Retinal pigment epithelial cell (primary cell): ENCODE data around the gene KDM6B.

Experiments used
- DNase-seq: peaks from one replicate; pipeline ENCODE4 v3.0.0-alpha.2; 2010; ENCODE audit warnings: low read depth
- H3K4me3 ChIP-seq: 2 replicates; pipeline ENCODE4 v1.5.1; 2011; ENCODE audit warnings: mild to moderate bottlenecking, low read length, control low read depth, moderate library complexity
- CTCF ChIP-seq: conservative IDR thresholded peaks from 2 replicates; pipeline ENCODE4 v1.5.1; 2011; ENCODE audit warnings: low read depth, low read length, control low read depth, inconsistent platforms

KDM6B gene

GRCh38 chr17:7849751-7850504 is 15.9 kb downstream of the KDM6B start:
- DNase-seq, result no peak
- H3K4me3 ChIP-seq, result no peak overlapping the region
- no peak for TF ChIP-seq CTCF

- TF ChIP-seq CTCF, result no peak
- no peak for DNase-seq
- no peak overlapping the region for H3K4me3 ChIP-seq
Measured at GRCh38 chr17:7850701-7851437, 16.9 kb downstream of the KDM6B start.

- TF ChIP-seq CTCF, result peak; percentile 92
- no peak overlapping the region for H3K4me3 ChIP-seq
- DNase-seq, result no peak
Measured at GRCh38 chr17:7851438-7852261, 17.6 kb downstream of the KDM6B start.

GRCh38 chr17:7852262-7852670 is 18.2 kb downstream of the KDM6B start:
- DNase-seq, result no peak
- H3K4me3 ChIP-seq, result no peak overlapping the region

GRCh38 chr17:7852919-7853690 is 19.1 kb downstream of the KDM6B start:
- TF ChIP-seq CTCF, result no peak
- H3K4me3 ChIP-seq, result no peak overlapping the region
- DNase-seq, result no peak

More at GRCh38 chr17:7852262-7852670, 18.2 kb downstream of the KDM6B start:
- TF ChIP-seq CTCF, result no peak

GRCh38 chr17:7853691-7854038 is 19.6 kb downstream of the KDM6B start:
- no peak for DNase-seq

More at GRCh38 chr17:7853691-7854038, 19.6 kb downstream of the KDM6B start:
- no peak for TF ChIP-seq CTCF
- H3K4me3 ChIP-seq, result no peak overlapping the region
